GM18499 (cell line): Measurements from ENCODE around the gene UST.

Experiments used
- ATAC-seq: cut with Tn5 transposase; IDR thresholded peaks from one replicate; pipeline ENCODE4 v1.9.1; 2021; ENCODE audit warnings: moderate number of reproducible peaks; ENCODE audit not compliant: insufficient read depth, unreplicated experiment

Gene UST

GRCh38 chr6:148746363-148747144 is at the start of gene UST:
TSS of gene UST (plus strand) at chr6:148747030. CDS start at chr6:148747431, 401 bp downstream.
- peak; percentile 21 for ATAC-seq

- no peak for ATAC-seq
These were observed 48.9 kb upstream of the UST start for GRCh38 chr6:148697895-148698440.

- ATAC-seq = no peak
These were observed 48.1 kb upstream of the UST start for GRCh38 chr6:148698671-148699180.

- no peak for ATAC-seq
These were observed 46.6 kb upstream of the UST start for GRCh38 chr6:148700047-148700715.

GRCh38 chr6:148700741-148701311 is 46.0 kb upstream of the UST start:
- no peak for ATAC-seq

GRCh38 chr6:148701375-148701774 is 45.5 kb upstream of the UST start:
- ATAC-seq = no peak

- no peak for ATAC-seq
These were observed 42.9 kb upstream of the UST start for GRCh38 chr6:148703900-148704299.

GRCh38 chr6:148704400-148705246 is 42.2 kb upstream of the UST start:
- no peak for ATAC-seq

- no peak for ATAC-seq
These were observed 38.1 kb upstream of the UST start for GRCh38 chr6:148708707-148709106.

- no peak for ATAC-seq
These were observed 37.3 kb upstream of the UST start for GRCh38 chr6:148709577-148709976.

GRCh38 chr6:148711833-148712654 is 34.8 kb upstream of the UST start:
- ATAC-seq = no peak

GRCh38 chr6:148713033-148713738 is 33.6 kb upstream of the UST start:
- ATAC-seq = no peak

- ATAC-seq = no peak
These were observed 32.9 kb upstream of the UST start for GRCh38 chr6:148713921-148714320.

GRCh38 chr6:148716811-148717210 is 30.0 kb upstream of the UST start:
- ATAC-seq = no peak

- ATAC-seq = no peak
These were observed 26.4 kb upstream of the UST start for GRCh38 chr6:148720406-148720805.

- ATAC-seq = no peak
These were observed 25.9 kb upstream of the UST start for GRCh38 chr6:148720897-148721296.

- ATAC-seq = no peak
These were observed 23.3 kb upstream of the UST start for GRCh38 chr6:148723484-148723883.

- ATAC-seq = no peak
These were observed 22.4 kb upstream of the UST start for GRCh38 chr6:148724428-148724827.

- no peak for ATAC-seq
These were observed 19.7 kb upstream of the UST start for GRCh38 chr6:148727104-148727503.
